Activated CD4-positive, alpha-beta T cell treated with anti-CD3 and anti-CD28 coated beads for 48 hours (primary cell): ENCODE measurements around the gene GBE1.

Experiments used
- DNase-seq: peaks from one replicate; pipeline ENCODE4 v3.0.0-alpha.2; 2020

GBE1 gene

DNA sequence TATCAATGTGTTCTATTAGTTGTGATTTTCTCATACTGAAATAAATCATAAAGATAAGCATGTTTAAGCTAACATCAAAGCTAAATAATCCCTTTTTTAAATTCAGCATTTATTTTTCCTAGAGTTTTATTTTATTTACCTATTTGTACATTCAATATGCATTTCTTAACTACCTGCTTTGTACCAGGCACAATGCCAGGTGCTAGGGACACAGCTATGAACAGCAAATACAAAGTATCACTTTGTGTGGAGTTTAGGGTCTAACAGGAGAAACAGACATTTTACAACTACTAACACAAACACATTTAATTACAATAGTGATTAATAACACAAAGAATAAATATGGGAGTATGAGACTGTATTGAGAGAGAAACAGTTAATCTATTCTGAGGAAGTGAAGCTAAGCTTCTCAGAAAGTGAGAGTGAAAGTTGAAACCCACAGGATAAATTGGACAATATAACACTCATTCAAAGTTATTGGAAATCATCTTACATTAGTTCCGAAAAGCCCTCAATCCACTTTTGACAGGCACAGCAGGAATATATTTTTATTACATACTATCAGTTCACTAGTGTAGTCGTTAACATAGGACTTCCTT lies 159.6 kb downstream of the GBE1 start:
- no peak for DNase-seq

GRCh38 chr3:81592101-81592500 lies 169.3 kb downstream of the GBE1 start:
- no peak for DNase-seq

DNA sequence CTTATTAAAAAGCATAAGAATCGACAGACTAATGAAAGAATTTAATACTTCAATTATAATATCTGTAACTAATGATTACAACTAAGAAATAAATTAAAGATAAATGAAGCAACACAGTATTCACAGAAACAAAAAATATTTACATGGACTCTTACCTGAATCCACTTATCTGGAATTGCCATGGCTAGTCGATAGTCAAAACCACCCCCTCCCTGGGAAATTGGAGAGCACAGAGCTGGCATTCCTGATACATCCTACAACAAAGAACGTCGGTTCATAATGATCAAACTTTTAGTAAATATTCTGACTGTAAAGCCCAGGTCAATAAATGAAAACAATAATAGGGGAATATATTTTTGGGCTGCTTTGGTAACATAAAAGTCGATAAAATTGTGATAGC lies 175.5 kb downstream of the GBE1 start:
- no peak for DNase-seq

DNA sequence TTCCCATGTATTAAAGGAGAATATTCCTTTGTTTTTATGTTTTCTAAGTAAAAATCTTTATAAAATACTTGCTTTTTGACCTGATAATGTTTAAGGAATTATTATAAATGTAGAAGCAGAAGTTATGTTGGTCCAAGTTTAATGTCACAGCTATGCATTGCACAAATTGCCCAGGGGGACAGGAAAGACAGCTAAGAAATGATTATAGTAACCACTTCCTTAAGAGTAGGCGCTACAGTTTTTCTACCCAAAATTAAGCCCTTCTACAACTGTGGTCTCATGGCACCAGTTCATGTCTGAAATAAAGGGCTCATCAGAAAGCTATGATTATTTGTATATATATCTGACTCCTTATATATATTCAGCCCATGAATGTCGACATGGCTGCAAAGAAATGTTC lies 176.4 kb downstream of the GBE1 start:
- no peak for DNase-seq

GRCh38 chr3:81581966-81582599 lies 179.4 kb downstream of the GBE1 start:
- DNase-seq = peak; percentile 28

GRCh38 chr3:81580355-81580754 lies 181.1 kb downstream of the GBE1 start:
- no peak for DNase-seq

DNA sequence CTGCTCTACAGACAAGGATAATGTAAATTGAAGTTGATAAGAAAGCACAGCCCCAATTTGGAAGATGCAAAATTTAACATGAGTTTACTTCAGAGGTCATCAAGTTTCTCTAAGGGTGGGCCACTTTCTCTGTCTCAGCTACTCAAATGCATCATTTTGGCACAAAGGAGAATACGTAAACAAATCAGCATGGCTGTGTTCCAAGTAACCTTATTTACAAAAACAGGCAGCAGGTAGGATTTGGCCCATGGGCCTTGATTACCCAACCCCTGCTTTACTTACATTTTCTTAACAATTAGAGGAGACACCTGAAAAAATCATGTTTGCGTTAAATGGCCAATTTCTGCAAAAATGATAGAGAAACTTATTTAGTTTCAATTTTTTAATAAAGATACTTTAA lies 181.7 kb downstream of the GBE1 start:
- DNase-seq = no peak

GRCh38 chr3:81572201-81572756 lies 189.2 kb downstream of the GBE1 start:
- no peak for DNase-seq

- DNase-seq = no peak
Observed at GRCh38 chr3:81568378-81568777, 193.1 kb downstream of the GBE1 start.

- DNase-seq = no peak
Observed at GRCh38 chr3:81565041-81565440, 196.4 kb downstream of the GBE1 start.

- no peak for DNase-seq
Observed at GRCh38 chr3:81558106-81558505, 203.3 kb downstream of the GBE1 start.

- DNase-seq = no peak
Observed at GRCh38 chr3:81554801-81555200, 206.6 kb downstream of the GBE1 start.

GRCh38 chr3:81554388-81554787 lies 207.1 kb downstream of the GBE1 start:
- no peak for DNase-seq

- DNase-seq = no peak
Observed at GRCh38 chr3:81550415-81550814, 211.0 kb downstream of the GBE1 start.

GRCh38 chr3:81549831-81550230 lies 211.6 kb downstream of the GBE1 start:
- no peak for DNase-seq

DNA sequence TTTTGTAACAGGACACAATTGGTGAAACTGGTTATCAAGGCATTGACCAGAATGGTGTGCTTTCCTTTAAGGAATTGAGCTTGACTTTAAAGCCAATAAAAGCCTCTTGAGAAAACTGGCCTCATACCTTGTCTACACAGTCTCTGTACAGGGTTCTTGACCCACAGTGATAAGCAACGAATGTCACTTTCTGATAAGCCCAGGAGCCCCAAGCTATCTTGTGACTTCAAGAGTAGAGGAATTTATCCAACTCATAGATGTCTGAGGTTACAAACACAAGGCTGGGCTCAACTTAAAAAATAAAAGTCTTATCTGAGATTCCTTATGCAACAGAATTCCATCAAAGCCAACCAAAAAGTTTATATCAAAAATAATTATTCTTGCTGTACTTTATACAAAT lies 212.1 kb downstream of the GBE1 start:
- DNase-seq = no peak

DNA sequence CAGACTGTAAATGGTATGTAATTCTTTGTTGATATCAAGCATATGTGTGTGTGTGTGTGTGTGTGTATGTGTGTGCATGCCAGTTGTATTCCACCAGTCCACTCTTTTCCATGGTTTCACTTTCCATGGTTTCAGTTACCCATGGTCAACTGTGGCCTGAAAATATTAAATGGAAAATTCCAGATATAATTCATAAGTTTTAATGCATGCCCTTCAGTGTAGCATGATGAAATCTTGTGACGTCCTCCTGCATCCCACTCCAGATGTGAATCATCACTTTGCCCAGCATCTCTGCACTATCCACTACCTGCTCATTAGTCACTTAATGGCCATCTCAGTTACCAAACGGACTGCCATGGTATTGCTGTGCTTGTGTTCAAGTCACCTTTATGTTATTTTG lies 215.9 kb downstream of the GBE1 start:
- DNase-seq = no peak

DNA sequence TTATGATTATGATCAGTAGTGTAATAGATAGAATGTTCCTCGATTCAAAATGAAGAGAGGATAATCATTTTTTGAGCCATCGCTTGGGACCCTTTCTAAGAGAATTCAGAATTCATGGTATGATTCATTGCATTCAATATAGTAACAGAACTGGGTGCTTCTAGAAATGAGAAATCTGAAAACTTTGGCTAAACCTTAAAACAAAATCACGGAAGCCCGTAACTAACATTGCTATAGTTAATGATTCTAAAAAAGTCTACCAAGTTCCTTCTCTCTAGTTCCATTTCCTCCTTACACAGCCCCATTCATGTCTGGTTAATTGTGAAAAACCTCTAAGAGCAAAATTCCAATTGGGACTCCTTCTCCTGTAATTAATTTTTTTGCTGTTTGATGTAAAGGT lies 217.1 kb downstream of the GBE1 start:
- DNase-seq = no peak

DNA sequence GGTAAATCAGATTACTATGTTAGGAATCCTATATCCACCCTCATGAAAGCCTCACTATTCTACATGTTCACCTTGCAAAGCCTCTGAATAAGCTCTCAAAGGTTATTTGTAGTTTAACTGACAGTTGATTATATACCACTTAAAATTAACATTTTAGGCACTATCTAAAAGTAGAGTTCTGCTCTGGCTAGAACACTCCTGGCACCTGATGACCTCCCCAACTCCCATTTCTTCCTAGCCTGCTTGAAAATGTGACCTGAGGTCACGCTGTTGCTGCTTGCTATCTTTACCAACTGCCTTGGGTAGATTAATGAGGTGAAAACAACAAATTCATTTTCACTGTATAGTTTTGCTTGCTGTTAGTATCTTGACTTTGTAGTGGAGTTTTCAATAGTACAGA lies 220.7 kb downstream of the GBE1 start:
- DNase-seq = no peak

GRCh38 chr3:81531846-81532245 lies 229.6 kb downstream of the GBE1 start:
- no peak for DNase-seq

DNA sequence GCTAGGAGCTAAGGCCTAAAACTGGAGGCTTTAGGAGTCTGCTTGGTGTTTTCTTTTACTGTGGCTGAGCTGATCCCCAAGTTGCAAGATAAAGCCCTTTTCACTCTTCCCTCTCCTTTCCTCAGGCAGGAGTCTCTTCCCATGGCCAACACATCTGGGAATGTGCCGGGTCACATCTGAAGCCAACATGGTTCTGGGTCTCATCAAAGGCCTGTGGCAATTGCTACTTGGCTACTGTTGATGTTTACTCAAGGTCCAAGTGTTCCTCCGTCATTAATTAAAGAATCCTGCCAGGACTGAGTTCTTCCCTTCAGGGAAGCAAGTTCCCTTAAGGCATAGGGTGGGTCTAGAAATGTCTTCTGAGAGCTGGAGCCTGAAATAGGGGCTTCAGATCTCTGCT lies 230.2 kb downstream of the GBE1 start:
- DNase-seq = no peak

DNA sequence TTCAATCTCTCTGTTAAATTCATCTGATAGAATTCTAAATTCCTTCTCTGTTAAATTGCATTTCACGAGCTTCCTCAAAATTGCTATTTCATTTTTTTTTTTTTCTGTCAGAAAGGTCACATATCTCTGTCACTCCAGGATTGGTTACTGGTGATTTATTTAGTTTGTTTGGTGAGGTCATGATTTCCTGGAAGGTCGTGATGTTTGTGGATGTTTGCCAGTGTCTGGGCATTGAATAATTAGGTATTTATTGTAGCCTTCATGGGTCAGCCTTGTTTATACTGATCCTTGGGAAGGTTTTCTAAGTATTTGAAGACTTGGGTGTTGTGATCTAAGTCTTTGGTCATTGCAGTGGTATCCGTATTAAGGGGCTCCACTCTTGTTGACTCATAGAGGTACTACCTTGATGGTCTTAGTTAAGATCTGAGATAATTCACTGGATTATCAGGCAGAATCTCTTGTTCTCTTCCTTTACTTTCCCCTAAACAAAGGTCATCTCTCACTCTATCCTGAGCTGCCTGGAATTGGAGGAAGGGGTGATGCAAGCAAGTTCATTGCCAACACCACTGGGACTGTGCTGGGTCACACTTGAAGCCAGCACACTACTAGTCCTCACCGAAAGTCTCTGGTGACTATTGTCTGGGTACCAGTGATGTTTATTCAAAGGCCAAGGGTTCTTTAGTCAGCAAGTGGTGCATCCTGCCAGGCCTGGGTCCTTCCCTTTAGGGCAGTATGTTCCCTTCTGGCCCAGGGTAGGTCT lies 231.1 kb downstream of the GBE1 start:
- no peak for DNase-seq

DNA sequence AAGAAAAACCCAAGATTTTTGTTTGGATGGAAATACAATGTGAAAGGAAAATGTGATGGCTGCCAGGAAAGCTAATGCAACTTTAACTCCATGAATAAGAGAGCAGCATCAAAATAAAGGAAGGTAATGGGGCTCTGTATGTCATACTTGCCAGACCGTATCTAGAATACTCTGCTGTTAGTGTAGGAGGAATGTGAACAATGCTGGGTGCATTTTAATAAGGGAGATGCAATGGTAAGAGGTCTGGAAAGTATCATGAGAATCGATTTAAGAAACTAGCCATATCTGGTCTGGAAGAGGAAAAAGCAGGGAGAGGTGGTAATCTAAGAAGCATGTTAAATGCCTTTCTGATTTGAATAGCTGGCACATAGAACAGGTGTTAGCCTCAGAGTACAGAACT lies 239.6 kb downstream of the GBE1 start:
- DNase-seq = no peak

DNA sequence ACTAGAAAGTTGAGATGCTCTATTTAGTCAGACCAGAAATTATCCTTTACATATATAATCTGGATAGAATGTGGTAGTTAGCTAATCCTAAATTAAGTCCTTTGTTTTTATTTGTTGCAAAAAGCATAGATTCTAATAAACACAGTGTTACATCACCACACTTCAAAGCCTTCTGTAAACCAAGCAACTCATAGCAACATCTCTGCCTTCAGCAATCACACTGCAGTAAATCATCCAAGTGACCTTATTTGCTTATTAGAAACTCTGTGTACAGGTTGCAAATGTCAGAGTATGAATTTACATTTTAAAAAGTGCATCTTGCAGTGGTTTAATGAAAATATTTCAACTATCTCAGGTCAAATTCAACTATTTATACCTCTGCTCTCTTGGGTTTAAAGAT lies 242.5 kb downstream of the GBE1 start:
- no peak for DNase-seq
